Adrenal gland (tissue), 12 donors: ENCODE measurements around the gene FAM3B. TPM values are rescaled to one million over a fixed set of nuclear protein-coding genes. Genes with fewer than 3 reads are reported as not detected.

ENCODE experiments used
- DNase-seq, 7 donors: peaks; one replicate each; pipeline ENCODE4 v3.0.0-alpha.2; 2019 to 2020
- H3K27ac ChIP-seq, 5 donors: fragments of 200-600 bp; sonication (generic) in 4 of 5; 1 replicate in 3 of 5; 2 replicates in 2 of 5; pipeline versions ENCODE4 v1.5.1 to v1.8.0; 2016 to 2020; ENCODE audit warnings: mild to moderate bottlenecking in 1 of 5
- H3K27me3 ChIP-seq: fragments of 200-600 bp; 2 replicates; pipeline ENCODE4 v1.8.0; 2021
- H3K36me3 ChIP-seq, 2 donors: fragments of 200-600 bp; replicated peaks in 1 of 2; 1 replicate in 1 of 2; 2 replicates in 1 of 2; pipeline versions ENCODE4 v1.5.1 to v1.8.0; 2018 to 2022
- H3K4me1 ChIP-seq, 2 donors: fragments of 200-600 bp; replicated peaks in 1 of 2; 1 replicate in 1 of 2; 2 replicates in 1 of 2; pipeline versions ENCODE4 v1.5.1 to v1.8.0; 2018 to 2021
- H3K4me3 ChIP-seq, 4 donors: fragments of 200-600 bp; sonication (generic) in 3 of 4; one replicate each; pipeline ENCODE4 v1.5.1; 2016 to 2018
- H3K9me3 ChIP-seq, 3 donors: fragments of 200-600 bp; sonication (generic) in 1 of 3; replicated peaks in 1 of 3; 1 replicate in 2 of 3; 2 replicates in 1 of 3; pipeline versions ENCODE4 v1.5.1 to v1.8.0; 2016 to 2021
- CTCF ChIP-seq, 6 experiments: fragments of 450-650 bp in 4 of 6; fragments of 200-600 bp in 2 of 6; sonication (generic) in 1 of 6; IDR thresholded peaks; 1 replicate in 5 of 6; 2 replicates in 1 of 6; pipeline versions ENCODE4 v1.5.1 to v1.8.0; 2016 to 2021; ENCODE audit warnings: antibody characterized with exemption in 6 of 6, mild to moderate bottlenecking in 2 of 6, moderate library complexity in 1 of 6
- POLR2A ChIP-seq, 2 donors: fragments of 450-650 bp; IDR thresholded peaks; one replicate each; pipeline ENCODE4 v1.6.1; 2017; ENCODE audit warnings: antibody characterized with exemption in 2 of 2, mild to moderate bottlenecking in 2 of 2, moderate library complexity in 1 of 2
- WGBS, 4 donors: extraction: QIAGEN DNeasy Blood & Tissue Kit in 2 of 4; methylation state at CpG; one replicate each; pipeline versions ENCODE4 v1.1.5 to v1.1.7; 2013 to 2017; 5-methylcytosine and 5-hydroxymethylcytosine counted together
- intact Hi-C, 2 donors: fragments of 100-400 bp; cut with DNase I; formaldehyde crosslinking; loops; one replicate each; pipeline versions ENCODE4 v1.14.1 to v1.15.0; 2022 to 2023
- polyA plus RNA-seq, 3 donors: library from polyadenylated mRNA; stranded (reverse); fragments of 200-250 nt in 2 of 3; fragments of 350-450 nt in 1 of 3; fragmentation: Illumina TruSeq in 1 of 3; extraction: RNeasy Lipid Tissue Mini Kit (QIAGEN cat#74804) in 1 of 3; gene quantifications; one replicate each; pipeline ENCODE4 v1.2.3, GENCODE V29; 2013 to 2014
- total RNA-seq, 9 donors: library from RNA; depleted of rRNA in 4 of 9; stranded (reverse); fragments of >200 nt in 4 of 9; fragments of 120-200 nt in 1 of 9; fragmentation: NEBNext Ultra II Directional in 1 of 9; extraction: Animal tissue kit (Norgen Biotek cat#: 25700) in 1 of 9; gene quantifications; one replicate each; pipeline versions ENCODE4 v1.1.0 to v1.2.4, GENCODE V29; 2013 to 2023
- donor health status: healthy with polysubstance abuse.
- donor health status: Bipolar disorder and iron deficiency.
- donor health status: DM: yes; HTN: yes; CAD: no.
- donor health status: DM: no; HTN: no; CAD: no.
- donor health status: DM: no; HTN: no; CAD: no.
- donor health status: DM: yes; HTN: yes; CAD: no.

The FAM3B gene
- total and polyA plus RNA-seq, 12 donors = 0.07 to 0.38 (median 0.24) TPM; not detected in 8

GRCh38 chr21:41325138-41325912 lies 8.7 kb downstream of the FAM3B start:
- TF ChIP-seq CTCF (IDR thresholded peaks at IDR 0.05) (no peak), POLR2A (IDR thresholded peaks at IDR 0.05) (no peak)
- no peak for DNase-seq
- intact Hi-C loops = no loop called here
- Histone ChIP-seq H3K4me1 (no peaks in the 10 kb centered on the region), H3K9me3 (no peaks in the 10 kb centered on the region), H3K27me3 (no peaks in the 10 kb centered on the region), H3K4me3 (no peak overlapping the region), H3K36me3 (no peaks in the 10 kb centered on the region), H3K27ac (no peak overlapping the region)
- 81 to 85% (median 82%) methylated on average over 7 of the region's 7 CpGs for WGBS, 4 donors

- Histone ChIP-seq H3K27ac (no peak overlapping the region), H3K27me3 (no peaks in the 10 kb centered on the region), H3K4me1 (no peaks in the 10 kb centered on the region), H3K36me3 (no peaks in the 10 kb centered on the region), H3K4me3 (no peak overlapping the region), H3K9me3 (no peaks in the 10 kb centered on the region)
- DNase-seq = no peak
- intact Hi-C loops = no loop called here
- TF ChIP-seq CTCF (IDR thresholded peaks at IDR 0.05) (no peak), POLR2A (IDR thresholded peaks at IDR 0.05) (no peak)
- WGBS, 4 donors = 88 to 91% (median 89%) methylated on average over 6 to 13 of the region's 13 CpGs
Observed at GRCh38 chr21:41326414-41327080, 9.9 kb downstream of the FAM3B start.

GRCh38 chr21:41327753-41328152 lies 11.2 kb downstream of the FAM3B start:
- H3K27me3 ChIP-seq = no peaks in the 10 kb centered on the region
- DNase-seq = no peak

More at GRCh38 chr21:41327753-41328152, 11.2 kb downstream of the FAM3B start:
- no peak overlapping the region for H3K4me3 ChIP-seq
- 72 to 82% (median 77%) methylated on average over 5 to 8 of the region's 8 CpGs for WGBS, 4 donors
- no peaks in the 10 kb centered on the region for H3K9me3 ChIP-seq
- no peaks in the 10 kb centered on the region for H3K36me3 ChIP-seq
- no peak for TF ChIP-seq CTCF (IDR thresholded peaks at IDR 0.05)
- TF ChIP-seq POLR2A (IDR thresholded peaks at IDR 0.05) = no peak
- intact Hi-C loops = no loop called here
- H3K4me1 ChIP-seq = no peaks in the 10 kb centered on the region
- H3K27ac ChIP-seq = no peak overlapping the region
